GM12878 (cell line): ENCODE measurements around the gene SYF2. TPM values are rescaled to one million over a fixed set of nuclear protein-coding genes. Genes with fewer than 3 reads are reported as not detected.

ENCODE experiments used
- ATAC-seq: fragments of 200-7000 bp; cut with Tn5 transposase; 3 replicates; pipeline ENCODE4 v1.9.1; 2020; ENCODE audit warnings: mild to moderate bottlenecking, moderate library complexity
- BruUV-seq: library from RNA; stranded (reverse); fragments of 400-500 nt; replicated peaks from 2 replicates; lab custom pipeline; 2021; lab: Mats Ljungman, UMichigan
- CTCF ChIA-PET: fragments of 300-600 bp; sonication (Branson Sonifier 250); formaldehyde crosslinking; extraction: SDS; loops from one replicate; lab custom pipeline; 2021; ENCODE audit warnings: inconsistent platforms; lab: Yijun Ruan, JAX
- POLR2A ChIA-PET: fragments of 350-600 bp; formaldehyde crosslinking; extraction: SDS; loops from one replicate; lab custom pipeline; 2021; ENCODE audit warnings: inconsistent platforms; lab: Charles Lee
- RAD21 ChIA-PET: fragments of 300-600 bp; sonication (Branson Sonifier 250); formaldehyde crosslinking; loops from one replicate; lab custom pipeline; 2023; ENCODE audit warnings: antibody characterized with exemption; ENCODE audit not compliant: unreplicated experiment; lab: Charles Lee
- SMC1A ChIA-PET: fragments of 300-600 bp; sonication (Branson Sonifier 250); formaldehyde crosslinking; loops from one replicate; lab custom pipeline; 2023; ENCODE audit not compliant: unreplicated experiment, uncharacterized antibody; lab: Charles Lee
- DNase-seq: peaks from one replicate; pipeline ENCODE4 v3.0.0-alpha.2; 2011; ENCODE audit warnings: low read depth, low spot score
- FAIRE-seq: peaks from 3 replicates; lab custom pipeline; 2011; peaks lifted over from hg19 to GRCh38; lab: Jason Lieb, UNC
- H2AFZ ChIP-seq: 2 replicates; pipeline ENCODE4 v1.6.0; 2011; ENCODE audit warnings: low read depth, low read length, control low read depth; ENCODE audit not compliant: control insufficient read depth
- H3K27ac ChIP-seq: 2 replicates; pipeline ENCODE4 v1.5.1; 2011; ENCODE audit warnings: control low read depth; ENCODE audit not compliant: control insufficient read depth, insufficient read depth
- H3K27me3 ChIP-seq, 2 experiments: replicated peaks in 1 of 2; 2 replicates each; pipeline versions ENCODE4 v1.6.0 to v1.6.1; 2011; ENCODE audit warnings: low read length in 1 of 2; ENCODE audit not compliant: control insufficient read depth in 2 of 2, insufficient read depth in 2 of 2
- H3K36me3 ChIP-seq, 2 experiments: 2 replicates each; pipeline ENCODE4 v1.5.1; 2011; ENCODE audit warnings: low read length in 1 of 2; ENCODE audit not compliant: control insufficient read depth in 2 of 2, insufficient read depth in 2 of 2
- H3K4me1 ChIP-seq: 2 replicates; pipeline ENCODE4 v1.6.1; 2011; ENCODE audit warnings: mild to moderate bottlenecking, low read length, moderate library complexity, mixed read lengths; ENCODE audit not compliant: control insufficient read depth, insufficient read depth
- H3K4me2 ChIP-seq: 2 replicates; pipeline ENCODE4 v1.6.0; 2011; ENCODE audit warnings: control low read depth; ENCODE audit not compliant: control insufficient read depth, insufficient read depth
- H3K4me3 ChIP-seq: fragments of 200-600 bp; sonication (generic); 2 replicates; pipeline ENCODE4 v1.5.1; 2016
- H3K79me2 ChIP-seq: 2 replicates; pipeline ENCODE4 v1.6.0; 2011; ENCODE audit warnings: low read length; ENCODE audit not compliant: control insufficient read depth, insufficient read depth
- H3K9ac ChIP-seq: 2 replicates; pipeline ENCODE4 v1.8.0; 2011; ENCODE audit warnings: low read length, control low read depth, mixed read lengths; ENCODE audit not compliant: control insufficient read depth, insufficient read depth
- H3K9me3 ChIP-seq: replicated peaks from 3 replicates; pipeline ENCODE4 v1.5.1; 2011; ENCODE audit warnings: mild to moderate bottlenecking, low read length; ENCODE audit not compliant: control insufficient read depth, insufficient read depth
- H4K20me1 ChIP-seq: 2 replicates; pipeline ENCODE4 v1.6.0; 2011; ENCODE audit not compliant: control insufficient read depth, insufficient read depth
- MEF2B ChIP-seq: fragments of 450-650 bp; IDR thresholded peaks from 2 replicates; pipeline ENCODE4 v1.6.1; 2018; ENCODE audit warnings: mild to moderate bottlenecking, moderate library complexity; ENCODE audit not compliant: partially characterized antibody, poor library complexity, severe bottlenecking
- RCOR1 ChIP-seq: conservative IDR thresholded peaks from 2 replicates; pipeline ENCODE4 v1.6.1; 2012; ENCODE audit warnings: low read depth, low read length, improper control_type of control experiment
- SPI1 ChIP-seq: IDR thresholded peaks from 2 replicates; pipeline ENCODE4 v1.6.1; 2011; ENCODE audit warnings: low read depth, mild to moderate bottlenecking, low read length, moderate library complexity, borderline replicate concordance; ENCODE audit not compliant: insufficient read depth
- YBX1 ChIP-seq: fragments of 450-650 bp; IDR thresholded peaks from 2 replicates; pipeline ENCODE4 v1.6.1; 2016; ENCODE audit warnings: antibody characterized with exemption
- WGBS: methylation state at CpG from one replicate; pipeline ENCODE4 v1.1.6; 2016; ENCODE audit warnings: low lambda C conversion rate; ENCODE audit not compliant: insufficient replicate concordance, insufficient coverage; ENCODE audit errors: missing lambda C conversion rate; 5-methylcytosine and 5-hydroxymethylcytosine counted together
- in situ Hi-C: fragments of 300-500 bp; cut with MboI; formaldehyde crosslinking; loops from 9 replicates; pipeline ENCODE4 v1.14.3; 2018; ENCODE audit warnings: mixed read lengths
- intact Hi-C: fragments of 100-400 bp; cut with micrococcal nuclease; formaldehyde crosslinking; loops from one replicate; pipeline ENCODE4 v1.14.2; 2022; ENCODE audit not compliant: unreplicated experiment
- polyA plus RNA-seq, 11 experiments: library from polyadenylated mRNA; depleted of rRNA in 4 of 11; unstranded in 6 of 11; stranded (reverse) in 5 of 11; fragments of >200 nt; fragmentation: Nextera tagmentation in 4 of 11; fragmentation: Illumina TruSeq in 1 of 11; extraction: Ambion mirVana in 4 of 11; extraction: Trizol in 1 of 11; gene quantifications; 1 replicate in 1 of 11; 2 replicates in 10 of 11; pipeline versions ENCODE4 v1.2.1 to v1.2.3, GENCODE V29; 2011 to 2016; ENCODE audit warnings: inconsistent platforms in 2 of 11, missing spikeins in 2 of 11, low read depth in 1 of 11
- total RNA-seq, 4 experiments: library from RNA; depleted of rRNA in 3 of 4; stranded (reverse); fragments of >200 nt in 3 of 4; fragmentation: Illumina TruSeq in 1 of 4; extraction: Trizol in 1 of 4; gene quantifications; 2 replicates each; pipeline versions ENCODE4 v1.2.1 to v1.2.3, GENCODE V29; 2013 to 2021
- TF ChIP-seq, protein P1 (sequence below): IDR thresholded peaks from 2 replicates; pipeline ENCODE4 v1.6.1; 2012; ENCODE audit warnings: mild to moderate bottlenecking, low read depth, low read length

The SYF2 gene
- total and polyA plus RNA-seq, 10 of the 15 experiments (the other 5 are each of a cell fraction or from before 2014, with no cell fraction given), result 20.3 to 70.5 (median 35.3) TPM

DNA sequence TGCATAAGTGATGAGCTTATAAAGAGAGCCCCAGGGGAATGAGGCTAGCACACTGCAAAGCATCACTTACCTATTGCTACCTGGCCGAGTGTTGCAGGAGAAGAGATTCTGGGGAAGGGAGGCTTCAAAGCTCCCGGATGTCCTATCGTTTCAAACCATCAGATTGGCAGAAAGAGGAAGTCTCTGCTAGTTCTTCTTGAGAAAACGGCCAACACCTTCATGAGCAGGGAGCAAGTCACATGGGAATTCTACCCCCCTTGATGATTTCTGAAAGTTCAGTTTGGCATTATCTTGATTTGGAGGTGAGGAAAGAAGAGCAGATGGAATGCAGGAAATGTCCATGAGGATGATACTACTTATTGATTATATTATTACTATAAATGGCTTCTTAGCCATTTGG, 16.2 kb downstream of the SYF2 start:
- TF ChIP-seq RCOR1 (no peak), SPI1 (peak; percentile 90), MEF2B (peak; percentile 66)
- TF ChIP-seq, all 136 proteins: peak for 2
- ChIA-PET CTCF (interaction anchor here (1.2 to 4.0 kb wide), 2 partner anchors 11 to 368 kb away, joined by 3 to 31 read pairs; no protein-coding TSS in a partner anchor), SMC1A (interaction anchor here (1.1 to 2.3 kb wide), 4 partner anchors 11 to 67 kb away, joined by 3 to 11 read pairs (median 4); partner anchors contain the start of gene SYF2), POLR2A (interaction anchor here (0.7 kb wide), 1 partner anchor 12 kb away, joined by 3 read pairs; no protein-coding TSS in a partner anchor), RAD21 (interaction anchor here (1.3 kb wide), 1 partner anchor 10 kb away, joined by 4 read pairs; no protein-coding TSS in a partner anchor)
- Histone ChIP-seq H4K20me1 (no peaks in the 10 kb centered on the region), H3K4me1 (no peaks in the 10 kb centered on the region), H3K27ac (no peak overlapping the region), H3K36me3 (peaks cover 0 to 3% of the 10 kb centered on the region in 2 experiments; a peak in 1 of 4 replicates), H2AFZ (peak overlapping the region; percentile 60; the same call in 1 of the 2 replicates), H3K9me3 (no peaks in the 10 kb centered on the region), H3K9ac (no peak overlapping the region), H3K27me3 (no peaks in the 10 kb centered on the region), H3K79me2 (no peaks in the 10 kb centered on the region), H3K4me3 (no peak overlapping the region), H3K4me2 (0 out of 2 replicates have a peak overlapping the region, but pooled peaks have one; percentile 3)
- 2% methylated on average over 4 of the region's 4 CpGs for WGBS
- ATAC-seq (no peak; the same call in 1 of the 3 replicates), FAIRE-seq (no peak), DNase-seq (no peak)
- in situ Hi-C loops (no loop called here), intact Hi-C loops (no loop called here)
- no TSS peak for BruUV-seq

- DNase-seq, result no peak
- intact Hi-C loops (no loop called here), in situ Hi-C loops (no loop called here)
- ChIA-PET CTCF (interaction anchor here (0.7 kb wide), 1 partner anchor 81 kb away, joined by 3 read pairs; no protein-coding TSS in a partner anchor), POLR2A (no interaction called here), SMC1A (interaction anchor here (1.1 kb wide), 1 partner anchor 408 kb away, joined by 3 read pairs; no protein-coding TSS in a partner anchor)
- H4K20me1 ChIP-seq, result no peaks in the 10 kb centered on the region
- no peak overlapping the region for H3K4me2 ChIP-seq
- H3K9ac ChIP-seq, result no peak overlapping the region
- H3K4me3 ChIP-seq, result no peak overlapping the region
- 37% methylated on average over 5 of the region's 5 CpGs for WGBS
- no peak for ATAC-seq
- H3K4me1 ChIP-seq, result no peaks in the 10 kb centered on the region
- no peak overlapping the region for H3K27ac ChIP-seq
- no peak for FAIRE-seq
- no peak overlapping the region for H2AFZ ChIP-seq
- H3K9me3 ChIP-seq, result no peaks in the 10 kb centered on the region
- H3K36me3 ChIP-seq, result no peaks in the 10 kb centered on the region
- BruUV-seq, result no TSS peak
- no peak for TF ChIP-seq YBX1
- TF ChIP-seq, protein P1, sequence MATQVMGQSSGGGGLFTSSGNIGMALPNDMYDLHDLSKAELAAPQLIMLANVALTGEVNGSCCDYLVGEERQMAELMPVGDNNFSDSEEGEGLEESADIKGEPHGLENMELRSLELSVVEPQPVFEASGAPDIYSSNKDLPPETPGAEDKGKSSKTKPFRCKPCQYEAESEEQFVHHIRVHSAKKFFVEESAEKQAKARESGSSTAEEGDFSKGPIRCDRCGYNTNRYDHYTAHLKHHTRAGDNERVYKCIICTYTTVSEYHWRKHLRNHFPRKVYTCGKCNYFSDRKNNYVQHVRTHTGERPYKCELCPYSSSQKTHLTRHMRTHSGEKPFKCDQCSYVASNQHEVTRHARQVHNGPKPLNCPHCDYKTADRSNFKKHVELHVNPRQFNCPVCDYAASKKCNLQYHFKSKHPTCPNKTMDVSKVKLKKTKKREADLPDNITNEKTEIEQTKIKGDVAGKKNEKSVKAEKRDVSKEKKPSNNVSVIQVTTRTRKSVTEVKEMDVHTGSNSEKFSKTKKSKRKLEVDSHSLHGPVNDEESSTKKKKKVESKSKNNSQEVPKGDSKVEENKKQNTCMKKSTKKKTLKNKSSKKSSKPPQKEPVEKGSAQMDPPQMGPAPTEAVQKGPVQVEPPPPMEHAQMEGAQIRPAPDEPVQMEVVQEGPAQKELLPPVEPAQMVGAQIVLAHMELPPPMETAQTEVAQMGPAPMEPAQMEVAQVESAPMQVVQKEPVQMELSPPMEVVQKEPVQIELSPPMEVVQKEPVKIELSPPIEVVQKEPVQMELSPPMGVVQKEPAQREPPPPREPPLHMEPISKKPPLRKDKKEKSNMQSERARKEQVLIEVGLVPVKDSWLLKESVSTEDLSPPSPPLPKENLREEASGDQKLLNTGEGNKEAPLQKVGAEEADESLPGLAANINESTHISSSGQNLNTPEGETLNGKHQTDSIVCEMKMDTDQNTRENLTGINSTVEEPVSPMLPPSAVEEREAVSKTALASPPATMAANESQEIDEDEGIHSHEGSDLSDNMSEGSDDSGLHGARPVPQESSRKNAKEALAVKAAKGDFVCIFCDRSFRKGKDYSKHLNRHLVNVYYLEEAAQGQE, result no peak
- TF ChIP-seq, all 136 proteins: peak for 0
- RAD21 ChIA-PET, result interaction anchor here (0.6 kb wide), 1 partner anchor 36 kb away, joined by 3 read pairs; no protein-coding TSS in a partner anchor
- Histone ChIP-seq H3K27me3 (no peaks in the 10 kb centered on the region), H3K79me2 (no peaks in the 10 kb centered on the region)
Observed at GRCh38 chr1:25212725-25213124, 19.6 kb downstream of the SYF2 start.
